Endothelial cell of hepatic sinusoid (primary cell): ENCODE measurements around the gene COX7C.
"Not testable (repeated sequence)": the region's sequence is repeated elsewhere in the genome, so short reads cannot be mapped to it uniquely, and the experiment has no call there.

Experiments
- in situ Hi-C: cut with HindIII; loops from 2 replicates; pipeline ENCODE4 v1.10.0; 2017; ENCODE audit warnings: low sequenced_read_pairs

The COX7C gene, protein sequence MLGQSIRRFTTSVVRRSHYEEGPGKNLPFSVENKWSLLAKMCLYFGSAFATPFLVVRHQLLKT

DNA sequence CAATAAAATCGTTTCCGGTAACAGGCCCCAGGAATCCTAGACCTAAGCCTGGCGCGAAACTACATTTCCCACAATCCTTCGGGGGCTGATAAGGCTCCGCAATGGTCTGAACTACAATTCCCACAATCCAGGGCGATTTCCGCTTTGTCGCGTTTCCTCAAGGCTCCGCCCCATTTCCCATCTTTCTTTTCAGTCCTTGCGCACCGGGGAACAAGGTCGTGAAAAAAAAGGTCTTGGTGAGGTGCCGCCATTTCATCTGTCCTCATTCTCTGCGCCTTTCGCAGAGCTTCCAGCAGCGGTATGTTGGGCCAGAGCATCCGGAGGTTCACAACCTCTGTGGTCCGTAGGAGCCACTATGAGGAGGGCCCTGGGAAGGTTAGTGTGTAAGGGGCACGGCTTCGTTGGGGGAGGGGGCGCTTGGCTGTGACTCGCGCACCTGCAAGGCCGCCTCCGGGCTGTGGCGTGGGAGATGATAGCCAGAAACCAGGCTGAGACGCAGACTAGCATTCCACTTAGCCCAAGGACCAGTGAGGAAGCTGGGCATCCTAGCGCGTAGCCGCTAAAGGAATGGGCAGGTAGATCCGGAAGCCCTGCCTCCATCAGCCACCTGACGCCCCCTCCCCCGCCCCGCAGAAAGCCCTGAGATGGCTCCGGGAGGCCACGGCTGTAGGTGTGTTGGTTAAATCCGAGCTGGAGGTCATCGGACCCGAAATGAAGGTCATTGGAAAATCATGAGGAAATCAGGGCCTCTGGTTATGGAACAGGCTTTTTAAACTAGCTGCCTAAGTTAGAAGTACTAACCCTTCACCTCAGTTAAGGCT, at the start of gene COX7C:
TSS of gene COX7C (plus strand) at position 186 of the 821 bp plus-strand sequence. CDS start at position 301, 115 bp downstream.
- in situ Hi-C loops = no loop called here

DNA sequence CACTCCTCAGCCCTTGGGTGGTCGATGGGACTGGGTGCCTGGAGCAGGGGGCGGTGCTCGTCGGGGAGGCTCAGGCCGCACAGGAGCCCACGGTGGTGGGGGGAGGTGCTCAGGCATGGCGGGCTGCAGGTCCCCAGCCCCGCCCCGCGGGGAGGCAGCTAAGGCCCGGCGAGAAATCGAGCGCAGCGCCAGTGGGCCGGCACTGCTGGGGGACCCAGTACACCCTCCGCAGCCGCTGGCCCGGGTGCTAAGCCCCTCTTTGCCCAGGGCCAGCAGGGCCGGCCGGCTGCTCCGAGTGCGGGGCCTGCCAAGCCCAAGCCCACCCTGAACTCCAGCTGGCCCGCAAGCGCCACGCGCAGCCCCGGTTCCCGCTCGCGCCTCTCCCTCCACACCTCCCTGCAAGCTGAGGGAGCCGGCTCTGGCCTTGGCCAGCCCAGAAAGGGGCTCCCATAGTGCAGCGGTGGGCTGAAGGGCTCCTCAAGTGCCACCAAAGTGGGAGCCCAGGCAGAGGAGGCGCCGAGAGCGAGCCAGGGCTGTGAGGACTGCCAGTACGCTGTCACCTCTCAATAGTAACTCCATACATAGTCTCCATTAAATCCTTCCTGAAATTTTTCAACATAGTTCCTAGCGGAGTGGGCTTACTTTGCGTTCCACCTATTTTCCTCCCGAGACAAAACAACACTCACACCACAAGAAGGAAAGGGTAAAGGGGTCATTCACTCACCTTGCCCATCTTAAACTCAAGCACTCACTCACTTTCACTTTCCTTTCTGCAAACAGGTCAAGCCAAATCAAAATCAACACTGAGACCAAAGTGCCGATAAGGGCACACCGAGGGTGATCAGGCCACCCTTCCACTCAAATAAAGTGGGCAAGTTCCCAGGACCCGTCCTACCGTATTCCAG, 48.0 kb upstream of the COX7C start:
- in situ Hi-C loops = not testable (repeated sequence)

- in situ Hi-C loops = no loop called here
Observed at GRCh38 chr5:86570427-86571083, 47.2 kb upstream of the COX7C start.

GRCh38 chr5:86571109-86571508, 46.6 kb upstream of the COX7C start:
- in situ Hi-C loops = not testable (repeated sequence)

GRCh38 chr5:86572825-86573517, 44.8 kb upstream of the COX7C start:
- in situ Hi-C loops = no loop called here

GRCh38 chr5:86579502-86579901, 38.2 kb upstream of the COX7C start:
- in situ Hi-C loops = no loop called here

DNA sequence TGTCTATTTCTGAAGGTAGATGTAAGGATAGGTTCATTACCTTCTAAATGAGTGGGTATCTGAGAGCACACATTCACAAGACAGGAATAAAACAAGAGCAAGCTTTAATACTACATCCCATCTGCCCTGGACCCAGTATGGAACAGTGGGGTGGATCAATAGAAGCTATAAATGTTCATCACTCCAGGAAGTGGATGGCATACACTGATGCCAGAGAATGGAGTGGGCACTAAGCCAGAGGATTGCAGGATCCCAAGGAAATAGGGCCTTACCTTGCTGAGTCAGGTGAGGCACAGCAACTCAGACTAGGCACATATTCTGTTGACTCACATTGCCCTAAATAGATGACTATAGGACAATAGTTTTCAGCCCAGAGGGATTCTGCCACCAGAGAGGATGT, 21.3 kb upstream of the COX7C start:
- in situ Hi-C loops = no loop called here

- in situ Hi-C loops = no loop called here
Observed at GRCh38 chr5:86605881-86606280, 11.9 kb upstream of the COX7C start.

GRCh38 chr5:86613455-86613854, 4.3 kb upstream of the COX7C start:
- in situ Hi-C loops = no loop called here

GRCh38 chr5:86617309-86617755, 409 bp upstream of the COX7C start:
- in situ Hi-C loops = no loop called here

- in situ Hi-C loops = no loop called here
Observed at GRCh38 chr5:86623785-86624483, 6.2 kb downstream of the COX7C start.

- in situ Hi-C loops = no loop called here
Observed at GRCh38 chr5:86625148-86625547, 7.4 kb downstream of the COX7C start.

GRCh38 chr5:86626149-86626548, 8.4 kb downstream of the COX7C start:
- in situ Hi-C loops = no loop called here

DNA sequence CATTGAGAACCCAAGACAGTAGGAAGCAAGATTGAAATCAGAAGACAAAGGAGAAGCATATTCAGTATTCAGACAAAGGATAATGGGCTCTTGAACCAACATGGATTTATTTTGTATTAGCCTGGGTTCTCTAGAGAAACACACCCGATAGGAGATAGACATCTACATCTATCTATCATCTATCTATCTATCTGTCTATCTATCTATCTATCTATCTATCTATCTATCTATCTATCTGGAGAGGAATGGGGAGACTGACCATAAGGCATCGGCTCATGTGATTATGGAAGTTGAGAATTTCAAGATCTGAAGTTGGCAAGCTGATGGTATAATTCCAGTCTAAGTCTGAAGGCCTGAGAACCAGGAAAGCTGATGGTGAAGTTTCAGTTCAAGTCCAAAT, 13.4 kb downstream of the COX7C start:
- in situ Hi-C loops = no loop called here

- in situ Hi-C loops = no loop called here
Observed at GRCh38 chr5:86640998-86641397, 23.3 kb downstream of the COX7C start.

- in situ Hi-C loops = no loop called here
Observed at GRCh38 chr5:86644843-86645242, 27.1 kb downstream of the COX7C start.

- in situ Hi-C loops = no loop called here
Observed at GRCh38 chr5:86645885-86646284, 28.1 kb downstream of the COX7C start.

DNA sequence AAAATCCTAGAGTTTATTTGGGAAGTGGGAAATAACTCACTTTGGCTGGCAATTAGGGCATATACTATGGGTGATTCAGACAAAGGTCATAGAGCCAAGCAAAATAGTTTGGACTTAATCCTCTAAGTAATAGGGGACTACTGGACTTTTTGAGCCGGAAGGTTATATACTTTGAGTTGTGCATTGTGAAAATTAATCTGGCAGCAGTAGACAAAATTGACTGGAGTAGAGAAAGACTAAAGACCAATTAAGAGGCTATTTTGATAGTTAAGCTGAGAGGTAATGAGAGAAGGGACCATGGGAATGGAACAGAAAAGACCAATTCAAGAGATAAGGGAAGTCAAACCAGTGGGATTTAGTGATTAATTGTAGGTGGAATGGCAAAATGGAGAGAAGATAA, 28.9 kb downstream of the COX7C start:
- in situ Hi-C loops = no loop called here

DNA sequence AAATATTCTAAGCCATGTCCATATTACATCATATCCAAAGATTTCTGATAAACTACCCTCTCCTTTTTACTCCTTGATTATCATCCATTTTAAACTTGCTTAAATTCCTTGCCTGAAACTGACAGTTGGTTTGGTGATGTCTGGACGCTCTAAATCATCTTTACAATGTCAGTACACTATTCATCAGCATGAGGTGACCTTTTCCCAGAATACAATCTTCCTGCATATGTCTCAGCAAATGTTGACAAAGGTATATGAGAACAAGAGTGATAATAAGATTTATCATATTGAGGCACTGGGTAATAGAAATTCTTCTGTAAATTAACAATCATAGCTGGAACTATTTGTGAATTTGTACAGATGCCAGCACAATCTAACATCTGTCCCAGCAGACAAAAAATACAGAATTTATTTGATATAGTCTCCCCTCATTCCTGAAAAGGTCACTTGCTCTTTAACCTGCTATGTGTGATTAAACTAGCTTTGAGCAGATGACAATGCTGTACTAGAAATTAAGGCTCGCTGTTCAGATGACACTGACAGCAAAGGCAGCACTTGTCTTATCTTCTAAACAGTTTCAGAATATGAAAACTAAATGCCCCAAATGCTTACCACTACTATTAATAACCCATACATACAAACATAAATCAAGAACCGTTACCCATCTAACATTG, 32.2 kb downstream of the COX7C start:
- in situ Hi-C loops = no loop called here
